ENCODE results near the gene SAT1. TPM values are rescaled to one million over a fixed set of nuclear protein-coding genes. Genes with fewer than 3 reads are reported as not detected.

Gene SAT1
- total RNA-seq, 1 donor from 2014 or later = 99.7 TPM

DNA sequence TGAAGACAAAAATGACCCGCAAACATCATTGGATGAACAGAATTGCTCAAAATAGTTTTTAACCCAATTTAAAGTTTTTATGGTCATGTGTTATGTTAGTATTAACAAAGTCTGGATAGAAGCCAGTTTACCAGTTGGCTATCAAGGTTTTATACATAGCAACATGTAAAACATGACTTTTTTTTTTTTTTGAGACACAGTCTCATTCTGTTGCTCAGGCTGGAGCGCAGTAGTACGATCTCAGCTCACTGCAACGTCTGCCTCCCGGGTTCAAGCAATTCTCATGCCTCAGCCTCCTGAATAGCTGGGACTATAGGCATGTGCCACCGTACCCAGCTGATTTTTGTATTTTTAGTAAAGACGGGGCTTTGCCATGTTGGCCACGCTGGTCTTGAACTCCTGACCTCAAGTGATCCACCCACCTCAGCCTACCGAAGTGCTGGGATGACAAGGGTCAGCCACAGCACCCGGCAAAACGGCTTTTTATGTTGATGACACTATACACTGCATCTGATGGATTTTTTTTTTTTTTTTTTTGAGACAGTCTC, 3.4 kb downstream of the SAT1 start:
- no peak for DNase-seq
- peak overlapping the region; percentile 95 for H3K27ac ChIP-seq (replicated peaks)
- TF ChIP-seq, protein P1, sequence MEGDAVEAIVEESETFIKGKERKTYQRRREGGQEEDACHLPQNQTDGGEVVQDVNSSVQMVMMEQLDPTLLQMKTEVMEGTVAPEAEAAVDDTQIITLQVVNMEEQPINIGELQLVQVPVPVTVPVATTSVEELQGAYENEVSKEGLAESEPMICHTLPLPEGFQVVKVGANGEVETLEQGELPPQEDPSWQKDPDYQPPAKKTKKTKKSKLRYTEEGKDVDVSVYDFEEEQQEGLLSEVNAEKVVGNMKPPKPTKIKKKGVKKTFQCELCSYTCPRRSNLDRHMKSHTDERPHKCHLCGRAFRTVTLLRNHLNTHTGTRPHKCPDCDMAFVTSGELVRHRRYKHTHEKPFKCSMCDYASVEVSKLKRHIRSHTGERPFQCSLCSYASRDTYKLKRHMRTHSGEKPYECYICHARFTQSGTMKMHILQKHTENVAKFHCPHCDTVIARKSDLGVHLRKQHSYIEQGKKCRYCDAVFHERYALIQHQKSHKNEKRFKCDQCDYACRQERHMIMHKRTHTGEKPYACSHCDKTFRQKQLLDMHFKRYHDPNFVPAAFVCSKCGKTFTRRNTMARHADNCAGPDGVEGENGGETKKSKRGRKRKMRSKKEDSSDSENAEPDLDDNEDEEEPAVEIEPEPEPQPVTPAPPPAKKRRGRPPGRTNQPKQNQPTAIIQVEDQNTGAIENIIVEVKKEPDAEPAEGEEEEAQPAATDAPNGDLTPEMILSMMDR (IDR thresholded peaks at IDR 0.05; ENCODE audit: borderline replicate concordance) = no peak
- H3K4me3 ChIP-seq = peak overlapping the region; percentile 80
- no peaks in the 10 kb centered on the region for H3K27me3 ChIP-seq (ENCODE audit: low read depth)
- no peaks in the 10 kb centered on the region for H3K9me3 ChIP-seq (replicated peaks)
- peaks cover 9% of the 10 kb centered on the region for H3K36me3 ChIP-seq
- intact Hi-C loops (cut with micrococcal nuclease) = no loop called here
- peaks cover 11% of the 10 kb centered on the region for H3K4me1 ChIP-seq

DNA sequence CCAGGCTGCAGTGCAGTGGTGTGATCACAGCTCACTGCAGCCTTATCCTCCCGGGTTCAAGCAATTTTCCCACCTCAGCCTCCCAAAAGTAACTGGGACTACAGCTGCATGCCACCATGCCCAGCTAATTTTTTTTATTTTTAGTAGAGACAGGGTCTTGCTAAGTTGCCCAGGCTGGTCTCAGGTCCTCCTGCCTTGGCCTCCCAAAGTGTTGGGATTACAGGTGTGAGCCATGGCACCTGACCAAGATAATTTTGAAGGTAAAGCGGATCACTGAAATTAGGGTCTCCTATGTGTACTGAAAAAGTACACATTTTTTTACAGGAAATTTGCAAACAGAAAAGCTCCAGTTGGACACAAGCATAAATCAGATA, 4.8 kb downstream of the SAT1 start:
- no peak overlapping the region for H3K4me3 ChIP-seq
- DNase-seq = no peak
- H3K27ac ChIP-seq (replicated peaks) = no peak overlapping the region
- no peaks in the 10 kb centered on the region for H3K27me3 ChIP-seq (ENCODE audit: low read depth)
- no peaks in the 10 kb centered on the region for H3K9me3 ChIP-seq (replicated peaks)
- peaks cover 9% of the 10 kb centered on the region for H3K36me3 ChIP-seq
- intact Hi-C loops (cut with micrococcal nuclease) = no loop called here
- TF ChIP-seq, protein P1 (IDR thresholded peaks at IDR 0.05; ENCODE audit: borderline replicate concordance) = no peak
- H3K4me1 ChIP-seq = peaks cover 8% of the 10 kb centered on the region

DNA sequence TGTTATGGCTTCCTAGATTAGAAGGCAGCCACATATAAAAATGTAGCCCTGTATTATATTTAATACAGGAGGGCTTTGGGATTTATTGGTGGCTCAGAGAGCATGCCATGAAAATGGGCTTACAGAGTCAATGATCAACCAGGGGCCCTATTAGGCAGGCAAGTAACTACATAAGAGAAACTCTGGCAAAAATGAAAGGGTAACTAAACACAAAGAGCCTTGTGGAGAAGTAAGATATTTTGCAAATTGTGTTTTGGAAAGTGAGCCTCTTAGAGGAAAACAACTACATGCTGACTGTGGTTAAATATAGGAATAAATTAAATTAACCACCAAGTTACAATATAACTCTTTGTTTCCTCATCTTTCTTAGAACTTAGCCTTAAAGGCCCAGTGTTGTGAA, 5.5 kb downstream of the SAT1 start:
- Histone ChIP-seq H3K27ac (replicated peaks) (no peak overlapping the region), H3K4me1 (peaks cover 8% of the 10 kb centered on the region), H3K9me3 (replicated peaks) (no peaks in the 10 kb centered on the region), H3K4me3 (no peak overlapping the region), H3K27me3 (ENCODE audit: low read depth) (no peaks in the 10 kb centered on the region), H3K36me3 (peaks cover 9% of the 10 kb centered on the region)
- TF ChIP-seq, protein P1 (IDR thresholded peaks at IDR 0.05; ENCODE audit: borderline replicate concordance) = no peak
- intact Hi-C loops (cut with micrococcal nuclease) = no loop called here
- DNase-seq = no peak

DNA sequence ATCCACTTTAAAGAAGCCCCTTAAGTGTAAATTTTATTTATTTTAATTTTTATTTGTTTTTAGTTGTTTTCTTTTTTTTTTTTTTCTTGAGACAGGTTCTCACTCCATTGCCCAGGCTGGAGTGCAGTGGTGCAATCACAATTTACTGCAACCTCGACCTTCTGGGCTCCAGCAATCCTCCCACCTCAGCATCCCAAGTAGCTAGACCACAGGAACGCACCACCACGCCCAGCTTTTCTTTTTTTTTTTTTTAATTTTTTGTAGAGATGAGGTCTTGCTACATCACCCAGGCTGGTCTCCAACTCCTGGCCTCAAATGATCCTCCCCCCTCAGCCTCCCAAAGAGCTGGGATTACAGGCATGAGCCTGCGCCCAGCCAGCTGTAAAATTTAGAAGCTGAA, 6.0 kb downstream of the SAT1 start:
- no peaks in the 10 kb centered on the region for H3K9me3 ChIP-seq (replicated peaks)
- H3K27ac ChIP-seq (replicated peaks) = no peak overlapping the region
- H3K27me3 ChIP-seq (ENCODE audit: low read depth) = no peaks in the 10 kb centered on the region
- peaks cover 8% of the 10 kb centered on the region for H3K4me1 ChIP-seq
- H3K4me3 ChIP-seq = no peak overlapping the region
- TF ChIP-seq, protein P1 (IDR thresholded peaks at IDR 0.05; ENCODE audit: borderline replicate concordance) = no peak
- peaks cover 9% of the 10 kb centered on the region for H3K36me3 ChIP-seq
- no peak for DNase-seq
- intact Hi-C loops (cut with micrococcal nuclease) = no loop called here

DNA sequence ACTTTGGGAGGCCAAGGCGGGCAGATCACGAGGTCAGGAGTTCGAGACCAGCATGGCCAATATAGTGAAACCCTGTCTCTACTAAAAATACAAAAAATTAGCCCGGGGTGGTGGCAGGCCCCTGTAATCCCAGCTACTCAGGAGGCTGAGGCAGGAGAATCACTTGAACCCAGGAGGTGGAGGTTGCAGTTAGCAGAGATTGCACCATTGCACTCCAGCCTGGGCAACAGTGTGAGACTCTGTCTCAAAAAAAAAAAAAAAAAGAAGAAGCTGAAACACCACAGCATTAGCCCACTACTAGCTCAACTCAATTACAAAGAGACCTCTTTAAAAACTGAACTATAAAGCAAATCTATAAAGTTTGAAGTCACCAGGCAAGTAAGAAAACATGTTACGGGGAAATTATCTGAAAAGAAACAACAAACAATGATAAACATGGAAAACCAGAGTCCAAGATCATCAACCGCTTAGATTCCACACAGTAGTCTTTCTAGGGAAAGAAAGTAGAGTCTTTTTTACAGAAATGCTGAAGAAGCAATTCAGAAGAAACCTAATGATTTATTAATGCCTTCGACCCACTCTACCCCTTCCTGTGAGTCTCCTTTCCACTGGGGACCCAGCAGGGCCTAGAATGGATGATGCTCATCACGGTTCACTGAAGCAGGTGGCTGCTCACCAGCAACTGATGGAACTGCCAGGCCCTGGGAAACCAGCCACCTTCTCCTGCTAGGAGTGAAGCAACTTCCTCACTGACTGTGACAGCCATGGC, 6.6 kb downstream of the SAT1 start:
- Histone ChIP-seq H3K36me3 (peaks cover 9% of the 10 kb centered on the region), H3K4me1 (peaks cover 8% of the 10 kb centered on the region), H3K9me3 (replicated peaks) (no peaks in the 10 kb centered on the region), H3K27me3 (ENCODE audit: low read depth) (no peaks in the 10 kb centered on the region), H3K27ac (replicated peaks) (no peak overlapping the region), H3K4me3 (no peak overlapping the region)
- TF ChIP-seq, protein P1 (IDR thresholded peaks at IDR 0.05; ENCODE audit: borderline replicate concordance) = no peak
- intact Hi-C loops (cut with micrococcal nuclease) = no loop called here
- no peak for DNase-seq

All from left ventricle myocardium inferior (tissue), 1 donor.